CD4-positive, alpha-beta T cell treated with Interleukin-10 for 1 hour (primary cell): Measurements from ENCODE around the gene IGFALS.
"Not testable (repeated sequence)": the region's sequence is repeated elsewhere in the genome, so short reads cannot be mapped to it uniquely, and the experiment has no call there.

Experiments
- DNase-seq: peaks from one replicate; pipeline ENCODE4 v3.0.0-alpha.2; 2020

Gene IGFALS

DNA sequence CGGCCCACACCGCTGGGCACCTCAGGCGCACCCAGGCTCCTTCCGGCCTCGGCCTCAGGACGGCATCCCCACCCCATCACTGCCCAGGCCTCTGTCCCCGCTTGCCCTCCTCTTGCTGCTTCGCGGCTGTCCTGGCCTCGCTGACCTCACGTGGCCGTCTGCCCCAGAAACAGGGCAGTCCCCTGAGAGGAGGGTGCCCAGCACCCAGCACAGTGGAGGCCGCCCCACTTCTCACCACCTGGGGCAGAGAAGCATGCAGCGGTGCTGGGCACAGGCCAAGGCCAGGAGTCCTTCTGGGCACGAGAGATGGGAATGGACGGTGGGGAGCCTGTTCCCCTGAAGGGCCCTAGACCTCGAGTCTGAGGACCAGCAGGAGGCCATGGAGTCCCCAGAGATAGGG lies 24.2 kb upstream of the IGFALS start:
- DNase-seq, result no peak

DNA sequence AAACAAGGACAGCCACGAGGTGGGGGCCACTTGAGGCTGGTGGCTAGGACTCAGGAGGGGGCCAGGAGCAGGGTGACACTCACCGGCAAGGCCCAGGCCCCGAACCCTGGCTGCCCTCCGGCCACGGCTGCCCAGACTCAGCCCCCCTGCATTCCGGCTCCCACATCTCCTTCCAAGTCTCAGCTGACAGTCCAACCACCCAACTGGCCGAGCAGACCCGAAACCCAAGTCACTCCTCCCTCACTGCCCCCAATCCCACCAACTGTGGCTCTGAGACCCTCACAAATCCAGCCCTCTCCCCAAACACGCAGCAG lies 23.7 kb upstream of the IGFALS start:
- DNase-seq, result no peak

DNA sequence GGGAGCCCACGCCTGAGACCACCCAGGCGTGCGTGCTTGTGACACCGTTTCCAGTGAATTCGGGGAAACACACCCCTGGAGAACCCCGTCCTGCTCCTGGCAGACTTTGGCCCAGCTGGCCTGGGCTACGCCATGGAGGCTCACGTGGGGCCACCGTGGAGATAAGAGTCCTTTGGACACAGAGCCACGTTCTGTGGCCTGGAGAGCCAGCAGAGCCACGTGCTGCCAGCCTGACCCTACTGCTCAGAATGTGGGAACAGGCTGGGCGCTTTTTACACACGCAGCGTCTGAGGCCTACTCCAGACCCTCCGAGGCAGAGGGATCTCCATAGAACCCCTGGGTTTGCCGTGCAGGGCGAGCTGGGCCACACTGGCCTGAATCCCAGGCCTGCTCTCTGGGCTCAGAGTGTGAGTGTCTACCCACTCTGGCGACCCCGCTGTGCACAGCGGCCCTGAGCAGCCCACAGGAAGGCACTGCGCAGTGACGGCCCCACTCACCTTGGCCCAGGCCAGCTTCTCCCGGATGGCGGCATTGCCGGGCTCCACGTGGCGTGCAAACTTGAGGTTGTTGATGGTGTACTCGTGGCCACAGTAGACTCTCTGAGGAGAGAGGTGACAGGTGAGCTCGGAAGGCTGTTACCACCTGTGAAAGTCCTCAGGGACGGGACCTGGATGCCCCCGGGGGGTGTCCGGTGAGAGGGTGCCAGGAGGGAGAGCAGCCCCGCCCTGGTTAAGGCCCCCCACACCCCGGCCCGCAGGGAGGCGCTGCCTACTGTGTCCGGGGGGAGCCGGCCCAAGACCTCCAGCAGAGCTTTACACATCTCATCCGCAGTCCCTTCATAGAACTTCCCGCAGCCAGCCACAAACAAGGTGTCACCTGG lies 23.1 kb upstream of the IGFALS start:
- no peak for DNase-seq

DNA sequence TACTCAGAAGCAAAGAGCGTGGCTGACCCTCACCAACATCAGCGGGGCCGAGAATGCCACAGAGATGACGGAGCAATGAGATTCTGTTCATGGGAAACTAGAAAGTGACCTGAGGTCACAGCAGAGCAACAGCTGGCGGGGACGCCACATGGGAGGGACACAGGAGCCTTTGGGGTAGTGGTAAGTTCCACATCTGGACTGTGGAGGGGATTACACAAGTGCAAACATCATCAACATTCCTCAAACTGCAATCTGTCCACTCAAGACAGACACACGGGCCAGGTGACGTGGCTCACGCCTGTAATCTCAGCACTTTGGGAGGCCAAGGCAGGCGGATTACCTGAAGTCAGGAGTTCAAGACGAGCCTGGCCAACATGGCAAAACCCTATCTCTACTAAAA lies 22.0 kb upstream of the IGFALS start:
- DNase-seq, result no peak

DNA sequence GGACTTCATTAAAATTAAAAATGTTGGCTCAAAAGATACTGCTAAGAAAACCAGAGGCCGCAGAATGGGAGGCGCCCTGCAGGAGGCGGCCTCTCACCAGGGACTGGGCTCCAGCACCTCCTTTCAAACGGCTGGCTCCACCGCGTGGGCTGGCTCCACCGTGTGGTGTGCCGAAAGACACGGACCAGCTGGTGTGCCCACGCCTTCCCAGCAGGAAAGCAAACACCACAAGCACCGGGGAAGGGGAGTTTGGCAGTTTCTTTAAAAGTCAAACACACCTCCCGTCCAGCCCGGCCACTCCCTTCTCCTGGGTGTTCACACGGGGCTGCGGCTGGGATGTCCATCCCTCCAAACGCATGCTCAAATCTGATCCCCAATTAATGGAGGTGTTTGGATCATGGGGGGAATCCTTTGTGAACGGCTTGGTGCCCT lies 19.2 kb upstream of the IGFALS start:
- peak; percentile 39 for DNase-seq

DNA sequence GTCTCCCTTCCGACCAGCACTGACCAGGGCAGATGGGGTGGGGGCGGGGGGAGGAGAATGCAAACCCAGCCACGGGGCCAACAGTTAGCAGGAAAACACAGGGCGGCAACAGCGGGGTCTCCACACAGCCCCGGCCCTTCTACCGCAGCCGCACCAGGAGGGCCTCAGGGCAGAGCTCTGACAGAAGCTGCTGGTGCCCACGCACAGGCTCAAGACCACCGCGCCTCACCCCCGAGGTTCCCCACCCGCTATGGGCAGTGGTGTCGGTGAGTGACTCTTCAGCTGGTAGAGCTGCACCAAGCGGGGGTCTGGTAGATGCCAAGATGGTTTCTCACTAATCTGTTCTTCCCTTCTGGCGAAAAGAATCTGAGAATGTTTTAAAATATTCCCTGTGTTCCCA lies 17.0 kb upstream of the IGFALS start:
- DNase-seq, result no peak

DNA sequence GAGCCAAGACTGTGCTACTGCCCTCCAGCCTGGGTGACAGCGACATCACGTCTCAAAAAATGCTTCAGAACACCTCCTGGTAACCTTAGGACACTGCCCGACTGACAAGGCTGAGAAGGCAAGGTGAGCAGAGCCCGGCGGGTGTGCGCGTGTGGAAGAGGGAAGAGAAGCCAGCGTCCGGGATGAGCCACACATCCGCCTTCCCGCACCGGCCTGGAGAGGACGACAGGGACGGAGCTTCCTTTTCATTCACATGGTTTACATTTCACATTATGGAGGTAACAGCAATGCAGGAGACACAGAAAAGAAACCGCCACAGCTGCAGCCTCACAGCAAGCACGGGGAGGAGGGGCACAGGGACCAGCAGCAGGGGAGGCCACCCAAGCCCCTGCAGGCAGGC lies 16.6 kb upstream of the IGFALS start:
- no peak for DNase-seq

DNA sequence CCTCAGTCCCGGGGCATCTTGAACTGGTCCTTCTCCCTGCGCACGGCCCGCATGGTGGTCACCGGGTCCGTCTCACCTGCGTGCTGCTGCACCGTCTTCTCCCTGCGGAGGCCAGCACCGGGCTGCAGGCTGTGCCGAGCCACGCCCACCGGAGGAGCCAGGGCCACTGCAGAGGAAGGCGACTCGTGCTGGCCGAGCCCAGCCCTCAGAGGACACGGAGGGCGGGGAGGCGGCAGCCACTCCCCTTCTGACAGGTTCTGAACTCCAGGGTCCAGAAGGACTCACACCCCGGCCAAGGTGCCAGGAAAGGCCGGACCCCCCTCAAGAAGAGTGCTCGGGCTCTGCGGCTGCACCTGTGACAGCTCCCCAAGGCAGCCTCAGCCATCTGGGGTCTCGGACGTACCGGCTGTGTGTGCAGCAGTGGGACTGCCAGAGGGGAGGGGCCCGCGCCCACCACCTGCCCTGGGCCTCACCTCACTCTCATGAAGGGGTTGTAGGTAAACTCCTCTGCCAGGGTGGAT lies 15.8 kb upstream of the IGFALS start:
- DNase-seq, result no peak

DNA sequence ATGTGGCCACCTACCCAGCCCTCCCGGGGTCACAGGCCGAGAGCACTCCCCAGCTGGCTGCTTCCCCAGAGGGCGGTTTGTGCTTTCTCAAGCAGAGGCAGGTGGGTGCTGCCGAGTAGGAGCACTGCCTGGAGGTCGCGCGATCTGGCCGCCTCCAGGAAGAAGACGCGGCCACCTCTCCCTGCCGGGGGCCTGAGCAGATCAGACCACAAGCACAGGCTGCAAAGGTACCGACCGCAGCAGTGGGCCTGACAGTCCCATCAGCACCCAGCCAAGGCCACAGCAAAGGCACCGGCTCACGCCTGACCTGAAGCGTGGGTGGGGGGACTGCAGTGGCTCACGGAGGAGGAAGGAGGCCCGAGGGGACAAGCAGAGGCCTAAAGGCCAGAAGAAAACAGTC lies 15.2 kb upstream of the IGFALS start:
- no peak for DNase-seq

DNA sequence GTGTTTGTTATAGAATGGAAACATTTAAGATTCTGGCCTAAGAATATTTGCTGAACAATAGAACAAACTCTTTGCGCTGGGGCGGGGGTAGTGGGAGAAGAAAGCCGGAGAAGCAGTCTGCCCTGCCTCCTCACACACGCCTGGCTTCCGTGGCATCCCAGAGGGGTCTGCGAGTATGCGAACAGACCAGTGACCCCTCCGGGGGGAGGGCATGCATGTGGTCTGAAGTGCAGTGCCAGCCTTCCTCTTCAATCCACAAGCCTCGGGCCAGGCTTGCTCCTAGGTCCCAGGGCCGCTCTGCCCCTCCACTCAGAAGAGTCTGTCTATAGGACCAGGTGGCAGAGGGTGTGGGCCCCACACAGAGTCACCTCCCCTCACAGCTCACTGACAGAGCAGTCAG lies 14.1 kb upstream of the IGFALS start:
- no peak for DNase-seq

DNA sequence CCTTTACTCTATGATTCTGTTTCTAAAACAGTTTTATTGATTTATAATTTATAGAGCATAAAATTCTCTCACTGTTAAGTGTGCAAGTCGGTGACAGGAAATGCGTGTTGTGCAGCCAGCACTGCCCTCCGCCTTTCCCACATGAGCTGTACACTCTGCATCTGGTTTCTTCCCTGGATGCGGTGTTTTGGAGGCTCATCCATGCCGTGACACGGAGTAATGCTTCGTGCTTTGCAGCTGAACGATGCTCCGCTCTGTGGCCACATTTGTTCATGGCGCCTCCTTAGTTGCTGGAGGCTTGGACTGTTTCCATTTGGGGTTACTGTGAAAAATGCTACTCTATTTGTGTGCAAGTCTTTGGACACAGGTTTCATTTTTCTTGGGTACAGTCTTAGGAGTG lies 7.2 kb upstream of the IGFALS start:
- DNase-seq, result no peak

DNA sequence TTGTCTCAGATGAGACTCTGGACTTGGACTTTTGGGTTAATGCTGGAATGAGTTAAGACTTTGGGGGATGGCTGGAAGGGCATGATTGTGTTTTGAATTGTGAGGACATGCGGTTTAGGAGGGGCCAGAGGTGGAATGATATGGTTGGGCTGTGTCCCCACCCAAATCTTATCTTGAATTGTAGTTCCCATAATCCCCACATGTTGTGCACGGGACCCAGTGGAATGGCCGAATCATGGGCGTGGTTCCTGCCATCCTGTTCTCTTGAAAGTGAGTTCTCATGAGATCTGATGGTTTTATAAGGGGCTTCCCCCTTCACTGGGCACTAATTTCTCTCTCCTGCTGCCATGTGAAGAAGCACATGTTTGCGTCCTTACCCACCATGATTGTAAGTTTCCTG lies 5.8 kb upstream of the IGFALS start:
- not testable (repeated sequence) for DNase-seq

DNA sequence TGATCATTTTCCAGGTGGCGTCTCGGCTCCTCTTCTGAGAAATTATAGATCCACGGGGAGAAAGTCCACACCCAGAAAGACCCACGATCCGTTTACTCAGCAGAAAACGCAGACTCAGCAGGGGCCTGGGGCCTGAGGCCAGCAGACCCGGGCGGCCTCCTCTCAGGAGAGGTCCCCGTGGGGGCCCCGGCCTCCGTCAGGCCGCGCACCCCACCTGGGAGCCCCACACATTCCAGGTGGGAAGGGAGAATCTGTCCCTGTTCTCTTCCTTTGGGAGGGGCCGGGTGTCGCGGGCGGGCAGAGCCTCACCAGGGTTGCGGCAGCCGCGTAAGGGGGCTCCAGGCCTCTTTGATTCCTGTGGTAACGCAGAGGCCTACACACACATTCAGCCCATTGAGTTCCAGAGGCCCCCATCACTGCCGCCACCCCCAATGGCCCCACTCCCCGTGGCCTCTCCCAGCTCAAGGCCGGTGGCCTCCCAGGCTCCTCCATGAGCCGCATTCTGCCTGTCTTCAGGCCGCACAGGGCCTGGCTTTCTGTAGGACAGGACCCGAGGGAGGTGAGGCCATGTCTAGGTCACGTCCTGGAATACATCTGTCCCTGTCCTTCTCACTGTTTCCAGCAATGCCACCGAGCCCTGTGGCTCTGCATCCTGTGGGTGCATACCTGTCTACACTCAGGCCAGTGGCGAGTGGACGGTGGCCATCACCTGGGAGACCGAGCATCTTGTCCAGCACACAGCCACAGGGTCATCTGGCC lies 1.6 kb upstream of the IGFALS start:
- no peak for DNase-seq

DNA sequence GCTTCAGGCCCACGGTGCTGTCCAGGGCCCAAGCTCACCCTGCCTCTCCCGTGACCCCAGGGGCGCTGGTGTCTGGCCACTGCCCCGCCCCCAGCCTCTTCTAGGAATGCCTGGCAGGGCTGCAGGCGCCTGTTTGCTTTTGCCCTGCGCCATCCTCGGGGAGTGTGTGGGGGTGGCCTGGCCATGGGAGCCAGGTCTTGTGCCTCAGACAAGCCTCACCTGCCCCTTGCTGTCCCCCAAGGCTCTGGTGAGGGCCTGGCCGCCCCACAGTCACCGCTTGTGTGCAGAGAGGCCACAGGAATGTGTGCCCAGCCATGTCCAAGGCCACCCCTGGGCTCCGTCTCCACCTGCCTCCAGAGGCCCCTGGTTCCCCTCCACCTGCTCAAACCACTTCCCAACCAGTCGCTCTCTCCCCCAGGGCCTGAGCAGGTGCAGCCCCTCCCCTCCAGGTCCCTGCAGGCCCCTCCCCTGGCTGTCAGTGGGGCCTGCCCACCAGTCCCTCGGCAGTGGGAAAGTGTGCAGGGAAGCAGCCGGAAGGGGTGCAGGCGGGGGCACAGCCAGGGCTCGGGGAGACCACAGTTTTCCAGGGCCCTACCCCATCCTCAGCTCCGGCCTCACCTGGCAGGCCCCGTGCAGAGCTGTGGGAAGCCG lies 841 bp upstream of the IGFALS start:
- DNase-seq, result no peak

DNA sequence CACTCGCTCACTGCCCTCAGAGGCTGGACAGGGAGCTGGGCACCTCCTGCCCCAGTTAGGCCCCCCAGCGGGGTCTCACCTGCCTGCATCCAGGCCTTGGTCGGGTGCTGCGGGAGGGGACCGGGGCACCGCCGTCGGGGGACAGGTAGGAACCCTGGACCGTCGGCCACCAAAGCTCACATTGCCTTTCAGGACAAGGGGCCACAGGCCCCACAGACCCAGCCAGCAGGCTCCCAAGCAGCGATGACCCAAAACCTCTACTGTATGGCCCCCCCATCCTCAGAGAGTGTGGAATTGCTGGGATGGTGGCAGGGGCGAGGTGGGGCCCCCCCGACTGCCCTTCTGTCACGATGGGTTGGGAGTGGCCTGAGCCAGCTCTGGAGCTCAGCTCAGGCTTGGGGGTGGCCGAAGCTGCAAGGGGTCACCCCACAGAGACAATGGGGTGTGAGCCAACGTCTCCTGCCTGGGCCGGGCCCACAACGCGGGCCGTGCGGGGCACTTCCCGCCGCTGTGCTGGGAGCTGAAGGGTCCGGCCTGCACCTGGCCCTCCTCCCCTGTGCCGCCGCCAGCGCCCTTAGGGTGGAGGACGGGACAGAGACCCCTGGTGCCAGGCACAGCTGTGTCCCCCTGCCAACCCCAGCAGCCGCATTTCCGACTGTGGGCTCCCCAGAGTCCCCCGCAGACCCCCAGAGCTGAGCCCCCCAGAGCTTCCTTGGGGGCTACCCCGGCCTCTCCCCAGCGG lies 498 bp downstream of the IGFALS start:
- no peak for DNase-seq

DNA sequence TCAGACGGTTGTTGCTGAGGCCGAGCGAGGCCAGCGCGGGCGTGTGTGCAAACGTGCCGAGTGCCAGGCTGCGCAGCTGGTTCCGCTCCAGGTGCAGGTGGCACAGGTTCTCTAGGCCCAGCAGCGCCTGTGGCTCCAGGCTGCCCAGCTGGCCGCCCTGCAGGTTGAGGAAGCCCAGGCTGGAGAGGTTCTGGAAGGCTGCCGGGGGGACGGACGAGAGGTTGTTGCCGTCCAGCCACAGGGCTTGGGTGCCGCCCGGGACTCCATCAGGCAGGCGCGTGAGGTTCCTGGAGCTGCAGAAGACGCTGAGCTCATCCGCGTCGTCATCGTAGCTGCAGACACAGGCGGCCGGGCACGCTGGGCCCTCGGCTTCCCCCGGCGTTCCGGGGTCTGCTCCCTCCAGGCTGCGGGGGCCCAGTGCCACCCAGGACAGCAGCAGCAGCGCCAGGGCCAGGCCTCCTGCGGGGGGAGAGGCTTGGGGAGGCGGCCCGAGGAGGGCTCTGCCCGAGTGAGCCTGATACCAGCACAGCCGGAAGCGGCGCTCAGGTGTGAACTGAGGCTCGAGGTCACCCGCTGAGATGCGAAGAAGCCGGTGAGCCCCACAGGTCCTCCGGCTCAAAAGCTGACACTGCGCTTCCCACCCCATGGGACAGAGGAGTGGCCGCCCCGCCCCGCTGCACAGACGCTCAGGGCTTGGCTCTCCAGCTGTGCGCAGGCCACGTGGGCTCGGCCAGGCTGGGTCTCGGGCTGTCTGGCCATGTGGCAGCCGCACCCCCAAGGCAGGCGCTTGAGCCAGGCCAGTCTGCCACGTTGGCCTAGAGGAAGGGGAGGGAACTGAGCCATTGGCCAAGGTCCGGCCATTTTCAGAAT lies 1.3 kb downstream of the IGFALS start:
- DNase-seq, result no peak

DNA sequence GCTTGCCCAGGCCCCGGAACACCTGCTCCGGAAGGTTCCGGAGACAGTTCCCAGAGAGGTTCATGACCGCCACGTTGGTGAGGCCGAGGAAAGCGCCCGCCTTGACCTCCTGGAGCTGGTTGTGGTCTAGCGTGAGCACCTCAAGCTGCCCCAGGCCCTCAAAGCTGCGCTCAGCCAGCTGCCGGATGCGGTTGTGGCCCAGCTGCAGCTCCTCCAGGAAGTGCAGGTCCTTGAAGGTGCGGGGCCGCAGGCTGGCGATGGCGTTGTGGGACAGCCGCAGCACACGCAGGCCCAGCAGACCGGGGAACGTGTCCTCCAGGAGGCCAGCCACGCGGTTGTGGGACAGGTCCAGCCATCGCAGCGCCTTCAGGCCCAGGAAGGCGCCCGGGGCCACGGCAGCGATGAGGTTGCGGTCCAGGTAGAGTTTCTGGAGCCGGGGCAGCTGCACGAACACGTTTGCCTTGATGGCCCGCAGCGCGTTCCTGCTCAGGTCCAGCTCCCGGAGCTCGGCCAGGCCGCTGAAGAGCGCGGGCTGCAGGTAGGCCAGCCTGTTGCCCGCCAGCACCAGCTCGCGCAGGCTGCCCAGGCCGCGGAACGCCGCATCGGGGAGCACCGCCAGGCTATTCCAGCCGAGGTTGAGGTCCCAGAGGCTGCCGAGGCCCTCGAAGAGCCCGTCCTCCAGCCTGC lies 2.1 kb downstream of the IGFALS start:
- DNase-seq, result no peak

DNA sequence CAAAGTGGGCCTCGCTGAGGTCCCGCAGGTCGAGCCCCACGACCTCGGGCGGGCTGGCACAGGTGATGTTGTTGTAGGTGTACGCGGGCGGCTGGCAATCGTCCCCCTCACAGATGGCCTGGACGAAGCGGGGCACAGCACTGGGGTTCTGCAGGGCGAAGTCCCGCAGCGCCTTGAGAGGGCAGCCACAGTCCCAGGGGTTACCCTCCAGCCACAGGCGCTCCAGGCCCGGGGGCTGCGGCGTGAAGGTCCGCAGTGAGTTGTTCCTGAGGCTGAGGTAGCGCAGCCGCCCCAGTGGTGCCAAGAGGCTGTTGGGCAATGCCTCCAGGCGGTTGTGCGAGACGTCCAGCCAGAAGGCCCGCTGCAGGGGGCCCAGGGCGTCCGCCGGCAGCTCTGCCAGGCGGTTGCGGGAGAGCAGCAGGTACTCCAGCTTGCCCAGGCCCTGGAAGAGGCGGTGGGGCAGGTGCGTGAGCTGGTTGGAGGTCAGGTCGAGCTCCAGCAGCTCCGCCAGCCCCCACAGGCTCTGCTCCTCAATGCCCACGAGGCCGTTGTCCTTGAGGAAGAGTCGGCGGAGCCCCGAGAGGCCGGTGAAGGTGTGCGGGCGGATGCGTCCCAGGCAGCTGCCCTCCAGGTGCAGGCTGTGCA lies 2.8 kb downstream of the IGFALS start:
- no peak for DNase-seq

DNA sequence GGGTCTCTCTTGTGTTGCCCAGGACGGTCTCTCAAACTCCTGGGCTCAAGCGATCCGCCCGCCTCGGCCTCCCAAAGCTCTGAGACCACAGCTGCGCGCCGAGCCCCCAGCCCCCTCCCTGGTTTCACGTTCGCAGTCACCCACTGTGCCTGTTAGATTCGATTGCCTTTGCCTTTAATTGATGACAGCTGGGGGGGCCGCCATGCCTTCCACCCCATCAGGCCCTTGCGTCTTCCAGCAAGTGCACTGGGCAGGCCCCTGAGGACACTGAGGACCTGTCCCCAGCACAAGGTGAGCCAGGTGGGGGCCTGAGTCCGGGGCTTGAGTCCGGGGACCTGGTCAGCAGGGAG lies 3.3 kb downstream of the IGFALS start:
- DNase-seq, result no peak

DNA sequence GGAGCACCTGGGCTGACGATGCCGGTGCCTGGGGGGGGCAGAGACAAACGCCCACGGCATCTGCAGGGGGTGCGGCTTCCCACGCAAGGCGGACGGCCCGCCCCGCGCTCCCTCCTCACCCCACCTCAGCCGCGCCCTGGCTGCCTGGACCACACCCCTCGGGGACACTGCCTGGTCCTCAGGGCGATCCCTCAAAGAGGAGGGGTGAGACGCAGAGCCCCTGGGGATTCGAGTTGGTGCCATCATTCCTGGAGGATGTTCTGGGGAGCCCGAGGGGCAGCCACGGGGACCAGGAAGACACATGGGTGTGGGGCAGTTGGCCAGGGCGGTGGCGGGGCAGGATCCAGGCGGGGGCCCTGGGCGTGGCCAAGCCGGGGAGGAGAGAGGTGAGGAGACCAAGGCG lies 3.9 kb downstream of the IGFALS start:
- no peak for DNase-seq

DNA sequence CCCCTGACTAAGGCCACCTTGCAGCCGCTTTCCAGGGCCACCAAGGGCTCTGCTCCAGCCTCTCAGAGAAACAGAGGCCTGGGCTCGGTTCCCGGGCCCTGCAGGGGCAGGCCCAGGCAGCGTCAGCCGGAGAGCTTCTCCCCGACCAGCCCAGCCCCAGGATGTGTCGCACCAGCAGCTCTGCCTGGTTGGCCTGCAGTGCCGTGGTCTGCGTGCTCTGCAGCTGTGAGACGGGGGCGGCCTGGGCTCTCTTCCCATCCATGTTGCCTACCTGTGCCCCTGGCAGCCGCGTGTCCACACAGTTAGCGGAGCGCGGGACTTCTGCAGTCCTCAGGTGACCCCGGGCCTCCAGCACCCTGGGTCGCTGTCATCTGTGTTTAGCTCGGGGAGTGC lies 4.8 kb downstream of the IGFALS start:
- no peak for DNase-seq
